CD1c-positive myeloid dendritic cell (primary cell): ENCODE measurements around the gene HBE1.
A peak's percentile ranks its signal among the peaks of the same experiment; 100 is the strongest.
"Not testable (repeated sequence)": the region's sequence is repeated elsewhere in the genome, so short reads cannot be mapped to it uniquely, and the experiment has no call there.

Source experiments
- DNase-seq: peaks from one replicate; pipeline ENCODE4 v3.0.0-alpha.2; 2016; ENCODE audit errors: extremely low spot score

HBE1 gene

GRCh38 chr11:5285703-5286340 lies 16.1 kb upstream of the HBE1 start:
- DNase-seq, result no peak

DNA sequence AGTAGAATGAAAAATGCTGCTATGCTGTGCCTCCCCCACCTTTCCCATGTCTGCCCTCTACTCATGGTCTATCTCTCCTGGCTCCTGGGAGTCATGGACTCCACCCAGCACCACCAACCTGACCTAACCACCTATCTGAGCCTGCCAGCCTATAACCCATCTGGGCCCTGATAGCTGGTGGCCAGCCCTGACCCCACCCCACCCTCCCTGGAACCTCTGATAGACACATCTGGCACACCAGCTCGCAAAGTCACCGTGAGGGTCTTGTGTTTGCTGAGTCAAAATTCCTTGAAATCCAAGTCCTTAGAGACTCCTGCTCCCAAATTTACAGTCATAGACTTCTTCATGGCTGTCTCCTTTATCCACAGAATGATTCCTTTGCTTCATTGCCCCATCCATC lies 14.9 kb upstream of the HBE1 start:
- DNase-seq, result no peak

GRCh38 chr11:5283882-5284281 lies 14.1 kb upstream of the HBE1 start:
- DNase-seq, result no peak

DNA sequence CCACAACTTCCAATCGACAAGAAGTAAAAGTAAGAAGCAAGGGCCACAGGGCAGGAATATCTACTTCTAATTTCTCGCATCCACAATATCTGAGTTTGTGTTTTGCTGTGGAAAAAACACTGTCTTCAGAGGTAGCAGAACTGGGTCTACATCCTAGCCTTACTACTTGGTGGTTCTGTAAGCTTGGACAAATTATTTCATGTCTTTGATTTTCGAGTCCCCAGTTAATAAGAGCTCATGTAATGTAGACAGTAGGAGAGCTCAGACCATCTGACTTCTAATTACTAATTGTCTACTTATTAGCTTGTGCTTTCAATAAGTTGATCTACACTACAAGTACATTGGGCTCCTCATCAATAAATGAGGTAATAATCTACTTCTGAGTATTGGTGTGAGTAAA lies 13.3 kb upstream of the HBE1 start:
- no peak for DNase-seq

GRCh38 chr11:5282628-5283027 lies 12.9 kb upstream of the HBE1 start:
- DNase-seq, result no peak

- no peak for DNase-seq
These were observed 11.9 kb upstream of the HBE1 start for GRCh38 chr11:5281596-5281995.

DNA sequence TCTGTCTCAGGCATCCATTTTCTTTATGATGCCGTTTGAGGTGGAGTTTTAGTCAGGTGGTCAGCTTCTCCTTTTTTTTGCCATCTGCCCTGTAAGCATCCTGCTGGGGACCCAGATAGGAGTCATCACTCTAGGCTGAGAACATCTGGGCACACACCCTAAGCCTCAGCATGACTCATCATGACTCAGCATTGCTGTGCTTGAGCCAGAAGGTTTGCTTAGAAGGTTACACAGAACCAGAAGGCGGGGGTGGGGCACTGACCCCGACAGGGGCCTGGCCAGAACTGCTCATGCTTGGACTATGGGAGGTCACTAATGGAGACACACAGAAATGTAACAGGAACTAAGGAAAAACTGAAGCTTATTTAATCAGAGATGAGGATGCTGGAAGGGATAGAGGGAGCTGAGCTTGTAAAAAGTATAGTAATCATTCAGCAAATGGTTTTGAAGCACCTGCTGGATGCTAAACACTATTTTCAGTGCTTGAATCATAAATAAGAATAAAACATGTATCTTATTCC lies 10.9 kb upstream of the HBE1 start:
- DNase-seq, result peak; percentile 75

DNA sequence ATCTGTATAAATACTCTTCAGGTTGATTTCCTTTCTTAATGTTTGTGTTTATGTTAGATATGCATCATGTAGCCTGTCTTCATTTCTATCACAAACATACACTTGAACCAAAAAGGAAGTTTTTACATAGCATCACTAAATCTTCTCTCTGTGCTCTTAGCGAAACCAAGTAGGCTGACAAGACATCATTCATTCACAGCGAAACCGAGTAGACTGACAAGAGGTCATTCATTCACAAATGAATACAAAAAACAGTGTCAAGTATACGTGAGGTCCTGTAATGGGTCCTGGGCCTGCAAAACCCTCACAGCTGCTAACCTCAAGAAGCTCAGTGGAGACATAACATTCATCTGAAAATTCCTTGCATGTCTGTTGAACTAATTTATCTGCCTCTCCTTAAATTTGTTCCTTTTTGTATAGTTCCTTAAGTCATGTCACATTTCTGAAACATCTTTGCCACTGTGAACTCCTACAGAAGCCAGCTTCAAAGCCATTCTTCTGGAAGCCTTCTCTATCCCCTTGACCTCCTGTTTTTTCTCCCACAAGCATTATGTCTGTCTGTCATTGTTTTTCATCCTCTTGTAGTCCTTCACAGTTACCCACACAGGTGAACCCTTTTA lies 9.8 kb upstream of the HBE1 start:
- no peak for DNase-seq

GRCh38 chr11:5277807-5278382 lies 8.2 kb upstream of the HBE1 start:
- no peak for DNase-seq

GRCh38 chr11:5276697-5277096 lies 7.0 kb upstream of the HBE1 start:
- DNase-seq, result no peak

DNA sequence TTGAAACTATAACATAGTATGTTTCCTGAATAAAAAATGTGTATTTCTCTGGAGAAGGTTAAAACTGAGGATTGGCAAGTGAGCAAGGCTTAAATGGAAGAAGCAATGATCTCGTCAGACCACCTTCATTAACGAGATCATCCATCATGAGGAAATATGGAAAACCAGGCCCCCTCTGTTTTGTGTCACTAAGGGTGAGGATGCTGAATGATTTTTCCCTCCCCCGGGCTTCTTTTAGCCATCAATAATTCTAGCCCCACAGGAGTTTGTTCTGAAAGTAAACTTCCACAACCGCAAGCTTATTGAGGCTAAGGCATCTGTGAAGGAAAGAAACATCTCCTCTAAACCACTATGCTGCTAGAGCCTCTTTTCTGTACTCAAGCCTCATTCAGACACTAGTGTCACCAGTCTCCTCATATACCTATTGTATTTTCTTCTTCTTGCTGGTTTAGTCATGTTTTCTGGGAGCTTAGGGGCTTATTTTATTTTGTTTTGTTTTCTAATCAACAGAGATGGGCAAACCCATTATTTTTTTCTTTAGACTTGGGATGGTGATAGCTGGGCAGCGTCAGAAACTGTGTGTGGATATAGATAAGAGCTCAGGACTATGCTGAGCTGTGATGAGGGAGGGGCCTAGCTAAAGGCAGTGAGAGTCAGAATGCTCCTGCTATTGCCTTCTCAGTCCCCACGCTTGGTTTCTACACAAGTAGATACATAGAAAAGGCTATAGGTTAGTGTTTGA lies 5.8 kb upstream of the HBE1 start:
- DNase-seq, result no peak

GRCh38 chr11:5274395-5274794 lies 4.7 kb upstream of the HBE1 start:
- DNase-seq, result no peak

- no peak for DNase-seq
These were observed 2.8 kb upstream of the HBE1 start for GRCh38 chr11:5272395-5273017.

DNA sequence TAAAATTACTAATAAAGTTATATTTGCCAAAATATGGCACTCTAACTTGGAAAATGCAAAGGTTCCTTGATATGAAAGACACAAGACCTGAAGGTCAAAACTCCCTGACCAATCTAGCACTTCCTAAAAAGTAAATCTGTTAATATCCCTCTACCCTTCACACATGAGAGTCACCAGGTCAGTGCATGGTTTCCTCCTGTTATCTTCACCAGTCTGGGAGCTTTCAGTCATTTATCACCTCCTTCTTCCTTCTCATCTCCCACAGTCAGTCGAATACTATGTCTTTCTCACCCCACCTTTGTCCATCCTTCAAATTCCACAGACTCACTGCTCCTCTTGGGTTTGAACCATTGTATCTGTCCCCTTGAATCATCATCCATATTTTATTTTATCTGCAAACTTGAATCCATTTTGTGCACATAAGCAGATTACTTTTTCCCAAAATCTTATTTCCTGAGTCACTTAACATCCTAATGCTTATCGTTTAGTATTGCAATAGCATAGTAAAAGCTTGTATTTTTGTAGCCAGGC lies 2.6 kb downstream of the HBE1 start:
- no peak for DNase-seq

- DNase-seq, result no peak
These were observed 3.1 kb downstream of the HBE1 start for GRCh38 chr11:5266609-5267008.

- DNase-seq, result no peak
These were observed 3.9 kb downstream of the HBE1 start for GRCh38 chr11:5265832-5266231.

- DNase-seq, result no peak
These were observed 11.0 kb downstream of the HBE1 start for GRCh38 chr11:5258543-5259262.

DNA sequence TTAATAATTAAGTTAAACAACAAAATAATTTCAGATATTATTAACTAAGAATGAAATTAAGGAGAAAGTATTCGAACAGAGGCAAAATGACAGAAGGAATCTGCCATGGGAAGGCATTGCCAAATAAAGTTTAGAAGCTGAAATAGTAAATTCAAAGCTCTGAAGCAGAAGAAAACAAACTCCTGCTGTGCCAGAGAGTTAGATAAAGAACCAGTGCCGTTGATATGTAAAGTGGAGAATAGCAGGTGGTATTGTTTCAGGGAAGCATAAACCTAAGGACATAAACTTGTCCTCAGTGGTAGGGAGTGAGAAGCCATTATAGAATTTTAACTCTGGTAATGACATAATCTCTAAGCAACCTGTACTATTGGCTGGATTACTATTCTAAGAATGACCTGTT lies 12.4 kb downstream of the HBE1 start:
- DNase-seq, result no peak

DNA sequence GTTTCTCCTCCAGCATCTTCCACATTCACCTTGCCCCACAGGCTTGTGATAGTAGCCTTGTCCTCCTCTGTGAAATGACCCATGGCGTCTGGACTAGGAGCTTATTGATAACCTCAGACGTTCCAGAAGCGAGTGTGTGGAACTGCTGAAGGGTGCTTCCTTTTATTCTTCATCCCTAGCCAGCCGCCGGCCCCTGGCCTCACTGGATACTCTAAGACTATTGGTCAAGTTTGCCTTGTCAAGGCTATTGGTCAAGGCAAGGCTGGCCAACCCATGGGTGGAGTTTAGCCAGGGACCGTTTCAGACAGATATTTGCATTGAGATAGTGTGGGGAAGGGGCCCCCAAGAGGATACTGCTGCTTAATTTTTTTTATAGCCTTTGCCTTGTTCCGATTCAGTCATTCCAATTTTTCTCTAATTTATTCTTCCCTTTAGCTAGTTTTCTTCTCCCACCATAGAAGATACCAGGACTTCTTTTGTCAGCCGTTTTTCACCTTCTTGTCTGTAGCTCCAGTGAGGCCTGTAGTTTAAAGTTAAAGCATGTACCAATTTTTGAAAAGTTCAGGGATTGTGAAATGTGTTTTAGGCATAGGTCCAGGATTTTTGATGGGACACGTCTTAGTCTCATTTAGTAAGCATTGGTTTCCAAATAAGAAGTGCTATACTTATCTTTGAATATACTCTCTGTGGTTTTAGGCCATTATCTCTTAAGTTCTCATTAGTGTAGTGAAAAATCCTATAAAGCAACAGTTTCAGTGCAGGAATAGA lies 14.9 kb downstream of the HBE1 start, which contains the start of gene HBG2:
HBG2 (minus strand) TSS at position 136 of the 768 bp plus-strand sequence; CDS start at position 83, 53 bp downstream.
- DNase-seq, result not testable (repeated sequence)

DNA sequence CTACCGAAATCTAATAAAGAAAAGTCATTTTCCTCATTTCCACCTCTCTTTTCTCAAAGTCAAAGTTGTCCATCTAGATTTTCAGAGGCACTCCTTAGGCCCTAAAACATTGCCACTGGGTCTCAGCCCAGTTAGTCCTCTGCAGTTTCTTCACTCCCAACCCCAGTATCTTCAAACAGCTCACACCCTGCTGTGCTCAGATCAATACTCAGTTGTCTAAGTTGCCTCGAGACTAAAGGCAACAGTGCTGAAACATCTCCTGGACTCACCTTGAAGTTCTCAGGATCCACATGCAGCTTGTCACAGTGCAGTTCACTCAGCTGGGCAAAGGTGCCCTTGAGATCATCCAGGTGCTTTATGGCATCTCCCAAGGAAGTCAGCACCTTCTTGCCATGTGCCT lies 15.7 kb downstream of the HBE1 start:
- DNase-seq, result not testable (repeated sequence)
